GM23338 (cell line): ENCODE measurements around the gene OSGIN1.

Experiments used
- EZH2 ChIP-seq: fragments of 200-600 bp; sonication (generic); IDR thresholded peaks from one replicate; pipeline ENCODE4 v1.8.0; 2017; ENCODE audit warnings: antibody characterized with exemption, mild to moderate bottlenecking, low read depth; ENCODE audit not compliant: unreplicated experiment
- EZH2phosphoT487 ChIP-seq: fragments of 200-600 bp; sonication (generic); IDR thresholded peaks from one replicate; pipeline ENCODE4 v1.8.1; 2018; ENCODE audit warnings: antibody characterized with exemption; ENCODE audit not compliant: unreplicated experiment
- NANOG ChIP-seq: IDR thresholded peaks from 2 replicates; pipeline ENCODE4 v1.6.1; 2016; ENCODE audit warnings: antibody characterized with exemption, borderline replicate concordance
- POLR2AphosphoS5 ChIP-seq: IDR thresholded peaks from 2 replicates; pipeline ENCODE4 v1.6.1; 2016; ENCODE audit warnings: antibody characterized with exemption, low read depth
- STAT1 ChIP-seq: IDR thresholded peaks from one replicate; pipeline ENCODE4 v1.6.1; 2016; ENCODE audit warnings: antibody characterized with exemption; ENCODE audit not compliant: unreplicated experiment
- ZNF114 ChIP-seq: fragments of 250-450 bp; sonication (Bioruptor Pico); IDR thresholded peaks from 2 replicates; pipeline ENCODE4 v1.5.0; 2020; ENCODE audit warnings: mild to moderate bottlenecking, moderate library complexity
- TF ChIP-seq, protein P1 (sequence below), 2 experiments: fragments of 200-600 bp in 1 of 2; sonication (generic) in 1 of 2; conservative IDR thresholded peaks; 2 replicates each; pipeline versions ENCODE4 v1.5.1 to v1.6.1; 2016 to 2017; ENCODE audit warnings: antibody characterized with exemption in 2 of 2, low read depth in 2 of 2, mild to moderate bottlenecking in 2 of 2, moderate library complexity in 1 of 2
- TF ChIP-seq, protein P2 (sequence below): IDR thresholded peaks from one replicate; pipeline ENCODE4 v1.6.1; 2018; ENCODE audit warnings: antibody characterized with exemption; ENCODE audit not compliant: unreplicated experiment

DNA sequence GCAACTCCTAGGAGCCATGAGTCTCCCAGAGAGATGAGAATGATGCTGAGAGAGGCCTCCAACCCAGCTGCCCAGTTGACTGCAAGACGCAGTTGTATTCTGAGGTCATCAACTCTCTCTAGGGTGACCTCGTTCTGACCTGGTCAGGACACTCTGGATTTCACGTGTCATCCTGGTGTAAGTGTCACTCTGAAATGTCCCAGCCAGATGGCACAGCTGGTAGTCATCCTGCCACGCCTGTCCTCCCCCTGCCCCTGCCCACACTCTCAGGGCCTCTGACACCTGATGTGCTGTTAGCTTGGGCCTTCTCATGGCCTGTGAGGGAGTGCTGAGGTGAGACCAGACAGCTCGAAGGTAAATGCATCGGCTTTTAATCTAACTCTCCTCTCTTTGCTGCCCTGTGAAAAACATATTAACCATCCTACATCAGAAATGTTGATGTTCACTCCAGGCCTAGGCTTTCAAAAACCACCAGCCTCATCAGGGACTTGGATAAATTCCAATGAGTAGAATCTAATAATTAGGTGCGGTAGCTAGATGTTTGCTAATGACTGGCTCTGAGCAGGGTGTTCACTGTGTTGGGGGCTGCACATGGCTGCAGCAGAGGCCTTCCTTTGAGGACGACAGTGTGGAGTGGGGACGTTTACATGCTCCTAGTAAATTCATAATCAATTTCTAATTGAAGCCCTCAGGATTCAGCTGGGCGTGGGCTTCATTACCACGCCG, 40.4 kb upstream of the OSGIN1 start:
- TF ChIP-seq EZH2 (no peak), POLR2AphosphoS5 (no peak), NANOG (no peak), STAT1 (no peak), ZNF114 (CRISPR knock-in tag) (no peak), EZH2phosphoT487 (no peak)
- TF ChIP-seq, protein P1, sequence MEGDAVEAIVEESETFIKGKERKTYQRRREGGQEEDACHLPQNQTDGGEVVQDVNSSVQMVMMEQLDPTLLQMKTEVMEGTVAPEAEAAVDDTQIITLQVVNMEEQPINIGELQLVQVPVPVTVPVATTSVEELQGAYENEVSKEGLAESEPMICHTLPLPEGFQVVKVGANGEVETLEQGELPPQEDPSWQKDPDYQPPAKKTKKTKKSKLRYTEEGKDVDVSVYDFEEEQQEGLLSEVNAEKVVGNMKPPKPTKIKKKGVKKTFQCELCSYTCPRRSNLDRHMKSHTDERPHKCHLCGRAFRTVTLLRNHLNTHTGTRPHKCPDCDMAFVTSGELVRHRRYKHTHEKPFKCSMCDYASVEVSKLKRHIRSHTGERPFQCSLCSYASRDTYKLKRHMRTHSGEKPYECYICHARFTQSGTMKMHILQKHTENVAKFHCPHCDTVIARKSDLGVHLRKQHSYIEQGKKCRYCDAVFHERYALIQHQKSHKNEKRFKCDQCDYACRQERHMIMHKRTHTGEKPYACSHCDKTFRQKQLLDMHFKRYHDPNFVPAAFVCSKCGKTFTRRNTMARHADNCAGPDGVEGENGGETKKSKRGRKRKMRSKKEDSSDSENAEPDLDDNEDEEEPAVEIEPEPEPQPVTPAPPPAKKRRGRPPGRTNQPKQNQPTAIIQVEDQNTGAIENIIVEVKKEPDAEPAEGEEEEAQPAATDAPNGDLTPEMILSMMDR (conservative IDR thresholded peaks at IDR 0.05; ENCODE audit: low read depth in 2 of 2) = no peak
- TF ChIP-seq, protein P2, sequence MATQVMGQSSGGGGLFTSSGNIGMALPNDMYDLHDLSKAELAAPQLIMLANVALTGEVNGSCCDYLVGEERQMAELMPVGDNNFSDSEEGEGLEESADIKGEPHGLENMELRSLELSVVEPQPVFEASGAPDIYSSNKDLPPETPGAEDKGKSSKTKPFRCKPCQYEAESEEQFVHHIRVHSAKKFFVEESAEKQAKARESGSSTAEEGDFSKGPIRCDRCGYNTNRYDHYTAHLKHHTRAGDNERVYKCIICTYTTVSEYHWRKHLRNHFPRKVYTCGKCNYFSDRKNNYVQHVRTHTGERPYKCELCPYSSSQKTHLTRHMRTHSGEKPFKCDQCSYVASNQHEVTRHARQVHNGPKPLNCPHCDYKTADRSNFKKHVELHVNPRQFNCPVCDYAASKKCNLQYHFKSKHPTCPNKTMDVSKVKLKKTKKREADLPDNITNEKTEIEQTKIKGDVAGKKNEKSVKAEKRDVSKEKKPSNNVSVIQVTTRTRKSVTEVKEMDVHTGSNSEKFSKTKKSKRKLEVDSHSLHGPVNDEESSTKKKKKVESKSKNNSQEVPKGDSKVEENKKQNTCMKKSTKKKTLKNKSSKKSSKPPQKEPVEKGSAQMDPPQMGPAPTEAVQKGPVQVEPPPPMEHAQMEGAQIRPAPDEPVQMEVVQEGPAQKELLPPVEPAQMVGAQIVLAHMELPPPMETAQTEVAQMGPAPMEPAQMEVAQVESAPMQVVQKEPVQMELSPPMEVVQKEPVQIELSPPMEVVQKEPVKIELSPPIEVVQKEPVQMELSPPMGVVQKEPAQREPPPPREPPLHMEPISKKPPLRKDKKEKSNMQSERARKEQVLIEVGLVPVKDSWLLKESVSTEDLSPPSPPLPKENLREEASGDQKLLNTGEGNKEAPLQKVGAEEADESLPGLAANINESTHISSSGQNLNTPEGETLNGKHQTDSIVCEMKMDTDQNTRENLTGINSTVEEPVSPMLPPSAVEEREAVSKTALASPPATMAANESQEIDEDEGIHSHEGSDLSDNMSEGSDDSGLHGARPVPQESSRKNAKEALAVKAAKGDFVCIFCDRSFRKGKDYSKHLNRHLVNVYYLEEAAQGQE = no peak
